K562 (cell line): ENCODE measurements around the gene ZMPSTE24. TPM values are rescaled to one million over a fixed set of nuclear protein-coding genes. Genes with fewer than 3 reads are reported as not detected.
A peak's percentile ranks its signal among the peaks of the same experiment; 100 is the strongest.

ENCODE experiments used
- ASH1L ChIP-seq: fragments of 450-650 bp; IDR thresholded peaks from 2 replicates; pipeline ENCODE4 v1.6.1; 2018; ENCODE audit warnings: borderline replicate concordance, mild to moderate bottlenecking, low read depth; ENCODE audit not compliant: partially characterized antibody
- ATF7 ChIP-seq: fragments of 450-650 bp; IDR thresholded peaks from 2 replicates; pipeline ENCODE4 v1.7.1; 2014; ENCODE audit warnings: mild to moderate bottlenecking, moderate library complexity
- ELF2 ChIP-seq: fragments of 250-450 bp; sonication (Bioruptor Pico); IDR thresholded peaks from 2 replicates; pipeline ENCODE4 v1.5.0; 2021; ENCODE audit warnings: mild to moderate bottlenecking
- FOXA1 ChIP-seq: fragments of 450-650 bp; IDR thresholded peaks from 2 replicates; pipeline ENCODE4 v1.6.1; 2016; ENCODE audit warnings: mild to moderate bottlenecking, borderline replicate concordance
- GATA2 ChIP-seq: sonication (generic); formaldehyde crosslinking; IDR thresholded peaks from 2 replicates; pipeline ENCODE4 v1.4.0; 2020; ENCODE audit warnings: mild to moderate bottlenecking, missing genetic modification reagents
- HBP1 ChIP-seq: fragments of 450-650 bp; formaldehyde crosslinking; IDR thresholded peaks from 2 replicates; pipeline ENCODE4 v1.4.0; 2022; ENCODE audit warnings: missing genetic modification characterization
- HDAC3 ChIP-seq: fragments of 450-650 bp; IDR thresholded peaks from 2 replicates; pipeline ENCODE4 v1.6.1; 2018; ENCODE audit warnings: borderline replicate concordance, mild to moderate bottlenecking, moderate library complexity; ENCODE audit not compliant: partially characterized antibody
- MYNN ChIP-seq, 2 experiments: sonication (generic); formaldehyde crosslinking in 1 of 2; IDR thresholded peaks; 2 replicates each; pipeline versions ENCODE4 v1.5.0 to v1.6.1; 2016 to 2020; ENCODE audit warnings: antibody characterized with exemption in 1 of 2, missing genetic modification reagents in 1 of 2
- NR2C2 ChIP-seq, 2 experiments: fragments of 200-800 bp in 1 of 2; sonication (Bioruptor generic) in 1 of 2; sonication (generic) in 1 of 2; formaldehyde crosslinking in 1 of 2; IDR thresholded peaks; 2 replicates each; pipeline versions ENCODE4 v1.6.1 to v1.8.0; 2016 to 2022; ENCODE audit warnings: mild to moderate bottlenecking in 1 of 2, missing compliant biosample characterization in 1 of 2, missing genetic modification characterization in 1 of 2, missing genetic modification reagents in 1 of 2
- PCBP1 ChIP-seq: fragments of 200-400 bp; formaldehyde crosslinking; IDR thresholded peaks from 2 replicates; pipeline ENCODE4 v1.6.1; 2018; ENCODE audit warnings: mild to moderate bottlenecking, low read depth, low read length; ENCODE audit not compliant: poor library complexity, severe bottlenecking
- SMARCA4 ChIP-seq: fragments of 450-650 bp; IDR thresholded peaks from 2 replicates; pipeline ENCODE4 v1.6.1; 2016
- SMARCE1 ChIP-seq: fragments of 450-650 bp; IDR thresholded peaks from 2 replicates; pipeline ENCODE4 v1.7.1; 2016; ENCODE audit warnings: mild to moderate bottlenecking
- TAL1 ChIP-seq: fragments of 450-650 bp; IDR thresholded peaks from 2 replicates; pipeline ENCODE4 v1.6.1; 2016; ENCODE audit warnings: mild to moderate bottlenecking
- ZNF165 ChIP-seq: fragments of 250-450 bp; sonication (Bioruptor Pico); IDR thresholded peaks from 2 replicates; pipeline ENCODE4 v1.4.0; 2020; ENCODE audit warnings: borderline replicate concordance
- ZNF324 ChIP-seq: fragments of 250-450 bp; sonication (Bioruptor Pico); IDR thresholded peaks from 2 replicates; pipeline ENCODE4 v1.4.0; 2020; ENCODE audit warnings: mild to moderate bottlenecking
- ZNF695 ChIP-seq: fragments of 450-650 bp; formaldehyde crosslinking; IDR thresholded peaks from 2 replicates; pipeline ENCODE4 v1.4.0; 2020; ENCODE audit warnings: mild to moderate bottlenecking, moderate library complexity
- ZZZ3 ChIP-seq: fragments of 450-650 bp; IDR thresholded peaks from 2 replicates; pipeline ENCODE4 v1.6.1; 2016; ENCODE audit warnings: antibody characterized with exemption, mild to moderate bottlenecking, moderate library complexity
- polyA plus RNA-seq, 8 experiments: library from polyadenylated mRNA; depleted of rRNA in 4 of 8; stranded (reverse) in 5 of 8; unstranded in 3 of 8; fragments of >200 nt; fragmentation: Nextera tagmentation in 2 of 8; fragmentation: Illumina TruSeq in 1 of 8; extraction: Ambion mirVana in 2 of 8; extraction: Trizol in 1 of 8; gene quantifications; 2 replicates each; pipeline versions ENCODE4 v1.2.1 to v1.2.3, GENCODE V29; 2011 to 2014; ENCODE audit warnings: inconsistent platforms in 1 of 8, missing spikeins in 1 of 8
- total RNA-seq, 7 experiments: library from RNA; depleted of rRNA in 6 of 7; stranded (reverse); fragments of >200 nt in 6 of 7; fragmentation: Illumina TruSeq in 2 of 7; extraction: Trizol in 2 of 7; gene quantifications; 2 replicates each; pipeline versions ENCODE4 v1.2.1 to v1.2.3, GENCODE V29; 2011 to 2021; ENCODE audit warnings: low replicate concordance in 1 of 7
- TF ChIP-seq, protein P1 (sequence below): fragments of 250-450 bp; sonication (Bioruptor Pico); IDR thresholded peaks from 2 replicates; pipeline ENCODE4 v1.5.0; 2020; ENCODE audit warnings: mild to moderate bottlenecking, borderline replicate concordance
- TF ChIP-seq, protein P2 (sequence below), 2 experiments: fragments of 450-650 bp; IDR thresholded peaks; 2 replicates each; pipeline ENCODE4 v1.6.1; 2016
- TF ChIP-seq, protein P3 (sequence below): fragments of 450-650 bp; IDR thresholded peaks from 2 replicates; pipeline ENCODE4 v1.7.1; 2018; ENCODE audit warnings: mild to moderate bottlenecking, low read depth; ENCODE audit not compliant: partially characterized antibody

Gene ZMPSTE24
- total and polyA plus RNA-seq, 9 of the 15 experiments (the other 6 are each of a cell fraction or from before 2014, with no cell fraction given), result 30.7 to 75.9 (median 64.3) TPM

- TF ChIP-seq, protein P1, sequence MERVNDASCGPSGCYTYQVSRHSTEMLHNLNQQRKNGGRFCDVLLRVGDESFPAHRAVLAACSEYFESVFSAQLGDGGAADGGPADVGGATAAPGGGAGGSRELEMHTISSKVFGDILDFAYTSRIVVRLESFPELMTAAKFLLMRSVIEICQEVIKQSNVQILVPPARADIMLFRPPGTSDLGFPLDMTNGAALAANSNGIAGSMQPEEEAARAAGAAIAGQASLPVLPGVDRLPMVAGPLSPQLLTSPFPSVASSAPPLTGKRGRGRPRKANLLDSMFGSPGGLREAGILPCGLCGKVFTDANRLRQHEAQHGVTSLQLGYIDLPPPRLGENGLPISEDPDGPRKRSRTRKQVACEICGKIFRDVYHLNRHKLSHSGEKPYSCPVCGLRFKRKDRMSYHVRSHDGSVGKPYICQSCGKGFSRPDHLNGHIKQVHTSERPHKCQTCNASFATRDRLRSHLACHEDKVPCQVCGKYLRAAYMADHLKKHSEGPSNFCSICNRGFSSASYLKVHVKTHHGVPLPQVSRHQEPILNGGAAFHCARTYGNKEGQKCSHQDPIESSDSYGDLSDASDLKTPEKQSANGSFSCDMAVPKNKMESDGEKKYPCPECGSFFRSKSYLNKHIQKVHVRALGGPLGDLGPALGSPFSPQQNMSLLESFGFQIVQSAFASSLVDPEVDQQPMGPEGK (CRISPR knock-in tag), result no peak
- peak; percentile 84 for TF ChIP-seq SMARCA4
- no peak for TF ChIP-seq PCBP1
- no peak for TF ChIP-seq FOXA1
- no peak for TF ChIP-seq ZNF324
- TF ChIP-seq MYNN (IDR thresholded peaks at IDR 0.05), result 0 out of 2 replicates have a peak, but pooled peaks have one; percentile 45
- TF ChIP-seq MYNN (CRISPR knock-in tag; IDR thresholded peaks at IDR 0.05), result no peak
- peak; percentile 84 for TF ChIP-seq TAL1
- TF ChIP-seq ATF7, result peak; percentile 56; the same call in 1 of the 2 replicates
- peak; percentile 53; the same call in 1 of the 2 replicates for TF ChIP-seq SMARCE1
- TF ChIP-seq, protein P2, sequence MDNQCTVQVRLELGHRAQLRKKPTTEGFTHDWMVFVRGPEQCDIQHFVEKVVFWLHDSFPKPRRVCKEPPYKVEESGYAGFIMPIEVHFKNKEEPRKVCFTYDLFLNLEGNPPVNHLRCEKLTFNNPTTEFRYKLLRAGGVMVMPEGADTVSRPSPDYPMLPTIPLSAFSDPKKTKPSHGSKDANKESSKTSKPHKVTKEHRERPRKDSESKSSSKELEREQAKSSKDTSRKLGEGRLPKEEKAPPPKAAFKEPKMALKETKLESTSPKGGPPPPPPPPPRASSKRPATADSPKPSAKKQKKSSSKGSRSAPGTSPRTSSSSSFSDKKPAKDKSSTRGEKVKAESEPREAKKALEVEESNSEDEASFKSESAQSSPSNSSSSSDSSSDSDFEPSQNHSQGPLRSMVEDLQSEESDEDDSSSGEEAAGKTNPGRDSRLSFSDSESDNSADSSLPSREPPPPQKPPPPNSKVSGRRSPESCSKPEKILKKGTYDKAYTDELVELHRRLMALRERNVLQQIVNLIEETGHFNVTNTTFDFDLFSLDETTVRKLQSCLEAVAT (IDR thresholded peaks at IDR 0.05), result peak in 1 of 2 experiments; percentile 30; a peak in 1 of 4 replicates
- TF ChIP-seq NR2C2 (CRISPR knock-in tag; IDR thresholded peaks at IDR 0.05), result no peak
- no peak for TF ChIP-seq NR2C2 (tag; IDR thresholded peaks at IDR 0.05)
- TF ChIP-seq HDAC3, result no peak
- TF ChIP-seq ZZZ3, result no peak
- no peak for TF ChIP-seq HBP1 (CRISPR knock-in tag)
- TF ChIP-seq, protein P3, sequence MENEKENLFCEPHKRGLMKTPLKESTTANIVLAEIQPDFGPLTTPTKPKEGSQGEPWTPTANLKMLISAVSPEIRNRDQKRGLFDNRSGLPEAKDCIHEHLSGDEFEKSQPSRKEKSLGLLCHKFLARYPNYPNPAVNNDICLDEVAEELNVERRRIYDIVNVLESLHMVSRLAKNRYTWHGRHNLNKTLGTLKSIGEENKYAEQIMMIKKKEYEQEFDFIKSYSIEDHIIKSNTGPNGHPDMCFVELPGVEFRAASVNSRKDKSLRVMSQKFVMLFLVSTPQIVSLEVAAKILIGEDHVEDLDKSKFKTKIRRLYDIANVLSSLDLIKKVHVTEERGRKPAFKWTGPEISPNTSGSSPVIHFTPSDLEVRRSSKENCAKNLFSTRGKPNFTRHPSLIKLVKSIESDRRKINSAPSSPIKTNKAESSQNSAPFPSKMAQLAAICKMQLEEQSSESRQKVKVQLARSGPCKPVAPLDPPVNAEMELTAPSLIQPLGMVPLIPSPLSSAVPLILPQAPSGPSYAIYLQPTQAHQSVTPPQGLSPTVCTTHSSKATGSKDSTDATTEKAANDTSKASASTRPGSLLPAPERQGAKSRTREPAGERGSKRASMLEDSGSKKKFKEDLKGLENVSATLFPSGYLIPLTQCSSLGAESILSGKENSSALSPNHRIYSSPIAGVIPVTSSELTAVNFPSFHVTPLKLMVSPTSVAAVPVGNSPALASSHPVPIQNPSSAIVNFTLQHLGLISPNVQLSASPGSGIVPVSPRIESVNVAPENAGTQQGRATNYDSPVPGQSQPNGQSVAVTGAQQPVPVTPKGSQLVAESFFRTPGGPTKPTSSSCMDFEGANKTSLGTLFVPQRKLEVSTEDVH, result peak; percentile 27
- TF ChIP-seq ELF2 (CRISPR knock-in tag), result no peak
- TF ChIP-seq ASH1L, result no peak
- TF ChIP-seq ZNF695 (CRISPR knock-in tag), result no peak
- no peak for TF ChIP-seq ZNF165 (CRISPR knock-in tag)
- peak; percentile 56 for TF ChIP-seq GATA2 (CRISPR knock-in tag)
These were observed 81.6 kb downstream of the ZMPSTE24 start (continued) for GRCh38 chr1:40339420-40340323.
